IMR-90 (cell line): Measurements from ENCODE around the gene FBXO15. TPM values are rescaled to one million over a fixed set of nuclear protein-coding genes. Genes with fewer than 3 reads are reported as not detected.

Source experiments
- ATAC-seq: fragments of 200-7000 bp; cut with Tn5 transposase; 2 replicates; pipeline ENCODE4 v1.9.1; 2020; ENCODE audit warnings: low read depth, mild to moderate bottlenecking, moderate library complexity
- BruUV-seq: library from RNA; stranded (reverse); fragments of 400-500 nt; replicated peaks from 2 replicates; lab custom pipeline; 2021; lab: Mats Ljungman, UMichigan
- CTCF ChIA-PET: fragments of 300-600 bp; formaldehyde crosslinking; extraction: SDS; loops from one replicate; lab custom pipeline; 2021; ENCODE audit warnings: antibody characterized with exemption; lab: Yijun Ruan, JAX
- POLR2A ChIA-PET: fragments of 300-600 bp; sonication (Branson Sonifier 250); formaldehyde crosslinking; loops from one replicate; lab custom pipeline; 2022; ENCODE audit warnings: antibody characterized with exemption; ENCODE audit not compliant: unreplicated experiment; lab: Charles Lee
- DNase-seq: peaks from one replicate; pipeline ENCODE4 v3.0.0; 2013
- H2AFZ ChIP-seq: replicated peaks from 2 replicates; pipeline ENCODE3; 2013; ENCODE audit warnings: low read length, mild to moderate bottlenecking; ENCODE audit not compliant: poor library complexity
- H2AK5ac ChIP-seq: 2 replicates; pipeline ENCODE4 v1.6.1; 2013; ENCODE audit warnings: low read depth, low read length, inconsistent platforms
- H2AK9ac ChIP-seq: replicated peaks from 2 replicates; pipeline ENCODE3; 2013; ENCODE audit warnings: mild to moderate bottlenecking, low read depth, low read length, moderate library complexity; ENCODE audit not compliant: poor library complexity
- H2BK120ac ChIP-seq: 2 replicates; pipeline ENCODE4 v1.6.1; 2013; ENCODE audit warnings: low read depth, low read length, inconsistent platforms
- H2BK15ac ChIP-seq: 3 replicates; pipeline ENCODE4 v1.6.1; 2013; ENCODE audit warnings: low read depth, low read length, inconsistent platforms
- H2BK20ac ChIP-seq: 2 replicates; pipeline ENCODE4 v1.6.1; 2013; ENCODE audit warnings: low read depth, mild to moderate bottlenecking, inconsistent platforms, low read length, moderate library complexity
- H2BK5ac ChIP-seq: 2 replicates; pipeline ENCODE4 v1.6.1; 2013; ENCODE audit warnings: mild to moderate bottlenecking, low read depth, low read length, inconsistent platforms; ENCODE audit not compliant: poor library complexity, severe bottlenecking
- H3K14ac ChIP-seq: replicated peaks from 2 replicates; pipeline ENCODE4 v1.6.1; 2013; ENCODE audit warnings: low read depth, low read length, inconsistent platforms
- H3K18ac ChIP-seq: 2 replicates; pipeline ENCODE4 v1.6.1; 2013; ENCODE audit warnings: low read depth, low read length, control low read depth
- H3K23ac ChIP-seq: 2 replicates; pipeline ENCODE4 v1.6.1; 2013; ENCODE audit warnings: low read depth, low read length, inconsistent platforms
- H3K27ac ChIP-seq: 2 replicates; pipeline ENCODE4 v1.5.1; 2013; ENCODE audit warnings: mild to moderate bottlenecking, control low read depth, low read length; ENCODE audit not compliant: insufficient read depth
- H3K27me3 ChIP-seq: 2 replicates; pipeline ENCODE4 v1.6.1; 2013; ENCODE audit warnings: low read length; ENCODE audit not compliant: control insufficient read depth, insufficient read depth
- H3K36me3 ChIP-seq: 2 replicates; pipeline ENCODE4 v1.6.1; 2013; ENCODE audit warnings: low read length, mixed read lengths; ENCODE audit not compliant: control insufficient read depth, insufficient read depth
- H3K4ac ChIP-seq: 2 replicates; pipeline ENCODE4 v1.6.1; 2013; ENCODE audit warnings: low read depth, low read length, inconsistent platforms
- H3K4me1 ChIP-seq: 2 replicates; pipeline ENCODE4 v1.6.1; 2013; ENCODE audit warnings: low read length, mixed read lengths; ENCODE audit not compliant: control insufficient read depth, insufficient read depth
- H3K4me2 ChIP-seq: 2 replicates; pipeline ENCODE4 v1.6.1; 2013; ENCODE audit warnings: low read depth, mild to moderate bottlenecking, control low read depth, low read length, moderate library complexity
- H3K4me3 ChIP-seq: 2 replicates; pipeline ENCODE4 v1.5.1; 2013; ENCODE audit warnings: low read depth, mild to moderate bottlenecking, control low read depth, low read length, moderate library complexity; ENCODE audit not compliant: insufficient read depth
- H3K56ac ChIP-seq: 2 replicates; pipeline ENCODE4 v1.6.1; 2013; ENCODE audit warnings: low read length, inconsistent platforms; ENCODE audit not compliant: insufficient read depth; ENCODE audit errors: extremely low read depth
- H3K79me1 ChIP-seq, 2 experiments: 2 replicates each; pipeline ENCODE4 v1.6.1; 2013; ENCODE audit warnings: low read length in 2 of 2, inconsistent platforms in 1 of 2, low read depth in 1 of 2
- H3K9ac ChIP-seq: 2 replicates; pipeline ENCODE4 v1.6.1; 2013; ENCODE audit warnings: low read depth, low read length, control low read depth
- H3K9me1 ChIP-seq: 2 replicates; pipeline ENCODE4 v1.6.1; 2013; ENCODE audit warnings: low read length, inconsistent platforms; ENCODE audit not compliant: insufficient read depth
- H3K9me3 ChIP-seq: 2 replicates; pipeline ENCODE4 v1.6.1; 2013; ENCODE audit warnings: low read length; ENCODE audit not compliant: control insufficient read depth, insufficient read depth
- H4K20me1 ChIP-seq: 2 replicates; pipeline ENCODE4 v1.6.1; 2013; ENCODE audit warnings: low read length, inconsistent platforms; ENCODE audit not compliant: insufficient read depth
- H4K5ac ChIP-seq: 2 replicates; pipeline ENCODE4 v1.6.1; 2013; ENCODE audit warnings: mild to moderate bottlenecking, low read depth, low read length, control low read depth
- H4K8ac ChIP-seq, 2 experiments: 2 replicates each; pipeline ENCODE4 v1.6.1; 2013; ENCODE audit warnings: low read depth in 2 of 2, low read length in 2 of 2, control low read depth in 1 of 2, inconsistent platforms in 1 of 2
- H4K91ac ChIP-seq: 2 replicates; pipeline ENCODE4 v1.6.1; 2013; ENCODE audit warnings: low read depth, low read length, inconsistent platforms; ENCODE audit not compliant: insufficient read depth
- FOS ChIP-seq: fragments of 150-350 bp; IDR thresholded peaks from 2 replicates; pipeline ENCODE4 v1.6.1; 2016; ENCODE audit warnings: low read depth, low read length
- MAFK ChIP-seq: IDR thresholded peaks from 2 replicates; pipeline ENCODE4 v1.6.1; 2012; ENCODE audit warnings: low read depth, low read length, improper control_type of control experiment
- MXI1 ChIP-seq: IDR thresholded peaks from 2 replicates; pipeline ENCODE4 v1.6.1; 2012; ENCODE audit warnings: low read depth, mild to moderate bottlenecking, low read length, moderate library complexity, borderline replicate concordance
- NFE2L2 ChIP-seq: fragments of 150-350 bp; IDR thresholded peaks from 2 replicates; pipeline ENCODE4 v1.6.1; 2016; ENCODE audit warnings: low read depth, mild to moderate bottlenecking, low read length
- RFX5 ChIP-seq: IDR thresholded peaks from 2 replicates; pipeline ENCODE4 v1.8.0; 2012; ENCODE audit warnings: low read depth, mild to moderate bottlenecking, low read length, moderate library complexity
- WGBS, 2 experiments: methylation state at CpG; one replicate each; pipeline versions ENCODE4 v1.1.5 to v1.1.7; 2013; ENCODE audit warnings: missing lambda C conversion rate in 2 of 2; ENCODE audit not compliant: insufficient read length in 1 of 2; ENCODE audit errors: extremely low coverage in 2 of 2; 5-methylcytosine and 5-hydroxymethylcytosine counted together
- dilution Hi-C: fragments of 300-500 bp; cut with HindIII; formaldehyde crosslinking; loops from one replicate; pipeline ENCODE4 v1.14.3; 2018; ENCODE audit warnings: low sequenced_read_pairs; ENCODE audit not compliant: unreplicated experiment
- in situ Hi-C: fragments of 300-500 bp; cut with MboI; formaldehyde crosslinking; loops from 3 replicates; pipeline ENCODE4 v1.14.3; 2019; ENCODE audit warnings: low sequenced_read_pairs, inconsistent platforms, mixed read lengths
- intact Hi-C: fragments of 100-400 bp; cut with micrococcal nuclease; formaldehyde crosslinking; loops from 2 replicates; pipeline ENCODE4 v1.10.0; 2022
- polyA plus RNA-seq, 3 experiments: library from polyadenylated mRNA; depleted of rRNA; stranded (reverse); fragments of >200 nt; gene quantifications; 2 replicates each; pipeline ENCODE4 v1.2.3, GENCODE V29; 2012; ENCODE audit warnings: low replicate concordance in 1 of 3
- total RNA-seq: library from RNA; depleted of rRNA; stranded (reverse); fragments of >200 nt; gene quantifications from 2 replicates; pipeline ENCODE4 v1.2.3, GENCODE V29; 2012

FBXO15 gene
- total and polyA plus RNA-seq, 2 of the 4 experiments (the other 2 are of a cell fraction), result 0.90 to 2.0 TPM

- dilution Hi-C loops, result no loop called here
Observed at GRCh38 chr18:74185860-74186259, 38.2 kb upstream of the FBXO15 start.

More at GRCh38 chr18:74185860-74186259, 38.2 kb upstream of the FBXO15 start:
- Histone ChIP-seq H3K56ac (no peak overlapping the region), H2BK15ac (no peak overlapping the region), H2AK9ac (no peak overlapping the region), H3K9ac (no peak overlapping the region), H3K27ac (no peak overlapping the region), H2BK20ac (no peak overlapping the region), H3K14ac (no peak overlapping the region), H3K27me3 (peaks cover 15% of the 10 kb centered on the region), H3K9me1 (0 out of 2 replicates have a peak, but pooled peaks cover 3% of the 10 kb centered on the region), H4K8ac (no peak overlapping the region), H3K79me1 (no peaks in the 10 kb centered on the region), H4K91ac (no peak overlapping the region), H3K4me2 (no peak overlapping the region), H3K9me3 (no peaks in the 10 kb centered on the region), H2AK5ac (no peak overlapping the region), H3K18ac (no peak overlapping the region), H4K20me1 (no peaks in the 10 kb centered on the region), H3K4ac (no peak overlapping the region), H3K4me3 (no peak overlapping the region), H3K36me3 (no peaks in the 10 kb centered on the region), H3K23ac (no peak overlapping the region), H3K4me1 (peaks cover 10% of the 10 kb centered on the region), H2BK120ac (no peak overlapping the region), H2BK5ac (no peak overlapping the region), H2AFZ (no peak overlapping the region), H4K5ac (no peak overlapping the region)
- ATAC-seq (no peak), DNase-seq (no peak)
- no CpG with 5 or more reads among the region's 2 CpGs for WGBS, 2 experiments
- in situ Hi-C loops (no loop called here), intact Hi-C loops (no loop called here)
- no TSS peak for BruUV-seq
- TF ChIP-seq MXI1 (no peak), NFE2L2 (no peak), RFX5 (no peak), MAFK (peak; percentile 22; the same call in 1 of the 2 replicates), FOS (no peak)
- POLR2A ChIA-PET, result no interaction called here
- CTCF ChIA-PET, result no interaction called here
